Fibroblast of lung (primary cell): ENCODE results near the gene TRIM14.

Experiments
- CTCF ChIP-seq, 2 donors: IDR thresholded peaks in 1 of 2; conservative IDR thresholded peaks in 1 of 2; 1 replicate in 1 of 2; 2 replicates in 1 of 2; pipeline ENCODE4 v1.5.1; 2011 to 2012; ENCODE audit warnings: low read length in 2 of 2, control low read depth in 1 of 2, inconsistent platforms in 1 of 2, low read depth in 1 of 2, mild to moderate bottlenecking in 1 of 2
- EZH2 ChIP-seq: IDR thresholded peaks from 2 replicates; pipeline ENCODE4 v1.5.1; 2012; ENCODE audit warnings: low read length, control low read depth, mild to moderate bottlenecking; ENCODE audit errors: missing control alignments

- TF ChIP-seq EZH2 (no peak), CTCF (conservative IDR thresholded peaks at IDR 0.05 in 1 of 2, IDR thresholded peaks at IDR 0.05 in 1 of 2; ENCODE audit: low read depth in 1 of 2, low read length in 2 of 2) (no peak)
Measured at GRCh38 chr9:98109052-98109451, 10.0 kb downstream of the TRIM14 start.
